ENCODE results near the gene CFAP52. TPM values are rescaled to one million over a fixed set of nuclear protein-coding genes. Genes with fewer than 3 reads are reported as not detected.
"Not testable (repeated sequence)": the region's sequence is repeated elsewhere in the genome, so short reads cannot be mapped to it uniquely, and the experiment has no call there.

CFAP52 gene
- total RNA-seq, 1 donor, result not detected

DNA sequence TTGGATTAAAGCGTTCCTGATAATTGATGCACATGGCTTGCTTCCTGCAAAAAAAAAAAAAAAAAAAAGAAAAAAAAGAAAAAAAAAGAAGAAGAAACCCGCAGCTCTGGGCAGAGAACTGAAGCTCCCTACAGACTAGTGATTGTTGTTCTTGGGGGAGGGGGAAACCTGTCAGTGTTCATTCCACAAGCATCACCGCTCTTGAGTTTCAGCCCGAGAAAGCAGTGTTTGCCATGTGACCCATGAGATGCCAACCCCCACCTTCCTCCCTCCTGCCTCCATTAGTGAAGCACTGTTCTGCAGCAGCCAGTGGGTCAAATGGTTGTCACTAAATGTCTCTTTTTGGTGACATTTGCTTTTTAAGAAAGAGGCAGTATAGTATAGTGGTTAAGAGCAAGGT, 70.6 kb downstream of the CFAP52 start:
- Histone ChIP-seq H3K79me2 (ENCODE audit: insufficient read depth, low read length) (no peaks in the 10 kb centered on the region), H3K36me3 (ENCODE audit: insufficient read depth, low read length) (no peaks in the 10 kb centered on the region), H3K4me2 (ENCODE audit: insufficient read depth, low read length) (no peak overlapping the region), H3K27ac (ENCODE audit: low read depth, low read length) (no peak overlapping the region), H3K9me3 (ENCODE audit: low read depth, low read length) (no peaks in the 10 kb centered on the region), H4K20me1 (ENCODE audit: insufficient read depth, low read length) (no peaks in the 10 kb centered on the region), H3K4me3 (ENCODE audit: insufficient read depth, low read length) (no peak overlapping the region), H3K4me1 (ENCODE audit: insufficient read depth, low read length) (peaks cover 3% of the 10 kb centered on the region), H2AFZ (ENCODE audit: low read length) (no peak overlapping the region), H3K27me3 (ENCODE audit: insufficient read depth, low read length) (peaks cover 15% of the 10 kb centered on the region)
- TF ChIP-seq, protein P1, sequence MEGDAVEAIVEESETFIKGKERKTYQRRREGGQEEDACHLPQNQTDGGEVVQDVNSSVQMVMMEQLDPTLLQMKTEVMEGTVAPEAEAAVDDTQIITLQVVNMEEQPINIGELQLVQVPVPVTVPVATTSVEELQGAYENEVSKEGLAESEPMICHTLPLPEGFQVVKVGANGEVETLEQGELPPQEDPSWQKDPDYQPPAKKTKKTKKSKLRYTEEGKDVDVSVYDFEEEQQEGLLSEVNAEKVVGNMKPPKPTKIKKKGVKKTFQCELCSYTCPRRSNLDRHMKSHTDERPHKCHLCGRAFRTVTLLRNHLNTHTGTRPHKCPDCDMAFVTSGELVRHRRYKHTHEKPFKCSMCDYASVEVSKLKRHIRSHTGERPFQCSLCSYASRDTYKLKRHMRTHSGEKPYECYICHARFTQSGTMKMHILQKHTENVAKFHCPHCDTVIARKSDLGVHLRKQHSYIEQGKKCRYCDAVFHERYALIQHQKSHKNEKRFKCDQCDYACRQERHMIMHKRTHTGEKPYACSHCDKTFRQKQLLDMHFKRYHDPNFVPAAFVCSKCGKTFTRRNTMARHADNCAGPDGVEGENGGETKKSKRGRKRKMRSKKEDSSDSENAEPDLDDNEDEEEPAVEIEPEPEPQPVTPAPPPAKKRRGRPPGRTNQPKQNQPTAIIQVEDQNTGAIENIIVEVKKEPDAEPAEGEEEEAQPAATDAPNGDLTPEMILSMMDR (IDR thresholded peaks at IDR 0.05; ENCODE audit: extremely low read depth, low read depth, low read length), result no peak
- DNase-seq (ENCODE audit: insufficient read length, low spot score, missing footprints), result no peak

DNA sequence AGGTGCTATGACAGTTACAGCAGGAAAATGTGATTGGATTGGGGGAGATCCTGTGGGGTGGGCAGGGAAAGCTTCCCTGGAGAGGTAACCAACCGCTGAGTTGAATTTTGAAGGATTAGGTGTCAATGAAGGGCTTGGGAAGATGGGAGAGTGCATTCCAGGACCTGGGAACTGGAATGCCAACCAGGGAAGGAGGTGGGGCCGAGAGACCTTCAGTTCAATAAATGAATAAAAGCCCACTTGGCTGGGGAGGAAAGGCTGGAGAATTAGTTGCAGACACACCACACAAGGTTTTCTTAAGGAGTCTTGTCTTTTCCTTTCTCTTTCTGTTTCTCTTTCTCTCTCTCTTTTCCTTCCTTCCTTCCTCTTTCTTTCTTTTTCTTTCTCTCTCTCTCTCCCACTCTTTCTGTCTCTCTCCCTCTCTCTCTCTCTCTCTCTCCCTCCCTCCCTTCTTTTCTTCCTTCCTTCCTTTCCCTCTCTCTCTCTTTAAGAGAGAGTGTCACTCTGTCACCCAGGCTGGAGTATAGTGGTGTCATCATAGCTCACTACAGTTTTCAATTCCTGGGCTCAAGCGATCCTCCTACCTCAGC, 72.2 kb downstream of the CFAP52 start:
- Histone ChIP-seq H3K4me3 (ENCODE audit: insufficient read depth, low read length) (no peak overlapping the region), H3K79me2 (ENCODE audit: insufficient read depth, low read length) (no peaks in the 10 kb centered on the region), H4K20me1 (ENCODE audit: insufficient read depth, low read length) (no peaks in the 10 kb centered on the region), H3K4me1 (ENCODE audit: insufficient read depth, low read length) (peaks cover 3% of the 10 kb centered on the region), H3K27me3 (ENCODE audit: insufficient read depth, low read length) (peaks cover 15% of the 10 kb centered on the region), H3K9me3 (ENCODE audit: low read depth, low read length) (no peaks in the 10 kb centered on the region), H2AFZ (ENCODE audit: low read length) (no peak overlapping the region), H3K4me2 (ENCODE audit: insufficient read depth, low read length) (no peak overlapping the region), H3K36me3 (ENCODE audit: insufficient read depth, low read length) (no peaks in the 10 kb centered on the region), H3K27ac (ENCODE audit: low read depth, low read length) (no peak overlapping the region)
- TF ChIP-seq, protein P1 (IDR thresholded peaks at IDR 0.05; ENCODE audit: extremely low read depth, low read depth, low read length), result no peak
- no peak for DNase-seq (ENCODE audit: insufficient read length, low spot score, missing footprints)

DNA sequence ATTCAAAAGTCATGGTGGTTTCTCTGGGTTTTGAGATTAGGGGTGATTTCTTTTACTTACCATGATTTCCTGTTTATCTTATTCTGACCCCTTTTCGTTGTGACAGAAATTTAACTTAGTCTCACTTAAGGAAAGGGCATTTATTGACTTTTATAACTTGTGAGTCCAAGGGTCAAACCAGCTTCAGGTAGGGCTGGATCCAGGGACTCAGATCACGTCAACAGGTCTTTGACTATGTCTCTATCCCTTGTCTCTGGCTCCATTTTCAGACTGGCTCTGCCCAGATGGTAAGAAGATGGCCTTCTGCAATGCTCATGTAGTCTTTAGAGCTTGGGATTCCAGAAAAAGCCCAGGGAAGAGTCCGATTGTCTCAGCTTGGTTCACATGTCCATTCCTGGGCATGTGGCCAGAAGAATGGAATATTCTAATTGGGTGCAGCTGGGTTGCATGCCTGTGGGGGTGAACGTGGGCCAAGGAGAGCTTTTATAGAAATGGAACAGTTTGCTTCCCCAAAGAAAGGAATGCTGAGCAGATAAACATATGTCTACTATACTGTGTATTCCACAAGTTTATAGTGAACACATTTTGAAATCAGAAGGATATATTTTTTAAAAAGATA, 82.3 kb downstream of the CFAP52 start:
- H3K9me3 ChIP-seq (ENCODE audit: low read depth, low read length), result no peaks in the 10 kb centered on the region
- H3K4me1 ChIP-seq (ENCODE audit: insufficient read depth, low read length), result no peaks in the 10 kb centered on the region
- H3K4me2 ChIP-seq (ENCODE audit: insufficient read depth, low read length), result no peak overlapping the region
- no peak for DNase-seq (ENCODE audit: insufficient read length, low spot score, missing footprints)
- no peaks in the 10 kb centered on the region for H4K20me1 ChIP-seq (ENCODE audit: insufficient read depth, low read length)
- no peak overlapping the region for H2AFZ ChIP-seq (ENCODE audit: low read length)
- H3K79me2 ChIP-seq (ENCODE audit: insufficient read depth, low read length), result no peaks in the 10 kb centered on the region
- TF ChIP-seq, protein P1 (IDR thresholded peaks at IDR 0.05; ENCODE audit: extremely low read depth, low read depth, low read length), result no peak
- H3K36me3 ChIP-seq (ENCODE audit: insufficient read depth, low read length), result no peaks in the 10 kb centered on the region
- H3K27me3 ChIP-seq (ENCODE audit: insufficient read depth, low read length), result no peaks in the 10 kb centered on the region
- no peak overlapping the region for H3K4me3 ChIP-seq (ENCODE audit: insufficient read depth, low read length)
- no peak overlapping the region for H3K27ac ChIP-seq (ENCODE audit: low read depth, low read length)

DNA sequence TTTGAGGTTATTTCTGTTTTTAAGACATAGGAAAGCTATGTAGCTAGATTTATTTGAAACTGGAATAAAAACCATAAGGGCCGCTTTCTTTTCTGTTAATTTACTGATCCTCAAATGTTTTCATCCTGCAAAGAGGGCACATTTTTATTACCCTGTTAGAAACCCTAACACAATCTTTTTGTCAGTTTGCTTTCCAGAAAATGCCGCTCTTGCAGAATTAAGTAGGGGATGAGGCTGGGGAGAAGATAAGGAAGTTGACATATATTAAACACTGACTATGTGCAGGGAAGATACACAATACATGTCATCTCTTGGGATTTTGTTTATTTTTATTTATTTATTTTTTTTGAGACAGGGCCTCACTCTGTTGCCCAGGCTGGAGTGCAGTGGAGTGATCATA, 84.6 kb downstream of the CFAP52 start:
- Histone ChIP-seq H3K4me1 (ENCODE audit: insufficient read depth, low read length) (no peaks in the 10 kb centered on the region), H3K4me2 (ENCODE audit: insufficient read depth, low read length) (no peak overlapping the region), H3K4me3 (ENCODE audit: insufficient read depth, low read length) (no peak overlapping the region), H2AFZ (ENCODE audit: low read length) (no peak overlapping the region), H3K27me3 (ENCODE audit: insufficient read depth, low read length) (no peaks in the 10 kb centered on the region), H3K36me3 (ENCODE audit: insufficient read depth, low read length) (no peaks in the 10 kb centered on the region), H3K79me2 (ENCODE audit: insufficient read depth, low read length) (no peaks in the 10 kb centered on the region), H3K9me3 (ENCODE audit: low read depth, low read length) (no peaks in the 10 kb centered on the region), H4K20me1 (ENCODE audit: insufficient read depth, low read length) (no peaks in the 10 kb centered on the region), H3K27ac (ENCODE audit: low read depth, low read length) (no peak overlapping the region)
- TF ChIP-seq, protein P1 (IDR thresholded peaks at IDR 0.05; ENCODE audit: extremely low read depth, low read depth, low read length), result no peak
- DNase-seq (ENCODE audit: insufficient read length, low spot score, missing footprints), result no peak

DNA sequence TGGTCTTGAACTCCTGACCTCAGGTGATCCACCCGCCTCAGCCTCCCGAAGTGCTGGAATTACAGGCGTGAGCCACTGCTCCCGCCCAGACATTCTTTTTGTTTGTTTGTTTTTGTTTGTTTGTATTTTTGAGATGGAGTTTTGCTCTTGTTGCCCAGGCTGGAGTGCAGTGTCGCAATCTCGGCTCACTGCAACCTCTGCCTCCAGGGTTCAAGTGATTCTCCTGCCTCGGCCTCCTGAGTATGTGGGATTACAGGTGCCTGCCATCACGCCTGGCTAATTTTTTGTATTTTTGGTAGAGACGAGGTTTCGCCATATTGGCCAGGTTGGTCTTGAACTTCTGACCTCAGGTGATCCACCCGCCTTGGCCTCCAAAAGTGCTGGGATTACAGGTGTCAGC, 87.1 kb downstream of the CFAP52 start:
- not testable (repeated sequence) for H3K4me2 ChIP-seq (ENCODE audit: insufficient read depth, low read length); H3K79me2 ChIP-seq (ENCODE audit: insufficient read depth, low read length); H3K4me1 ChIP-seq (ENCODE audit: insufficient read depth, low read length); H3K27ac ChIP-seq (ENCODE audit: low read depth, low read length); H3K27me3 ChIP-seq (ENCODE audit: insufficient read depth, low read length); H3K9me3 ChIP-seq (ENCODE audit: low read depth, low read length); DNase-seq (ENCODE audit: insufficient read length, low spot score, missing footprints); H2AFZ ChIP-seq (ENCODE audit: low read length); H4K20me1 ChIP-seq (ENCODE audit: insufficient read depth, low read length); H3K4me3 ChIP-seq (ENCODE audit: insufficient read depth, low read length); H3K36me3 ChIP-seq (ENCODE audit: insufficient read depth, low read length)

Measured in osteoblast (primary cell).